HCT116 (cell line): ENCODE data around the gene RNF128.

ENCODE experiments used
- CTCF ChIP-seq, 3 experiments: fragments of 200-600 bp in 1 of 3; sonication (generic) in 1 of 3; IDR thresholded peaks in 2 of 3; conservative IDR thresholded peaks in 1 of 3; 2 replicates each; pipeline ENCODE4 v1.5.1; 2012 to 2017; ENCODE audit warnings: low read depth in 2 of 3, low read length in 2 of 3, antibody characterized with exemption in 1 of 3, borderline replicate concordance in 1 of 3, control low read depth in 1 of 3, mild to moderate bottlenecking in 1 of 3, mixed read lengths in 1 of 3, mixed run types in 1 of 3, moderate library complexity in 1 of 3; ENCODE audit not compliant: insufficient read depth in 1 of 3
- EZH2 ChIP-seq: fragments of 200-600 bp; sonication (generic); IDR thresholded peaks from 2 replicates; pipeline ENCODE4 v1.6.1; 2017; ENCODE audit warnings: antibody characterized with exemption, mixed run types
- EZH2phosphoT487 ChIP-seq: fragments of 200-600 bp; IDR thresholded peaks from 2 replicates; pipeline ENCODE4 v1.6.1; 2018; ENCODE audit warnings: antibody characterized with exemption, borderline replicate concordance
- JUND ChIP-seq: IDR thresholded peaks from 2 replicates; pipeline ENCODE4 v1.6.1; 2012
- MAX ChIP-seq: IDR thresholded peaks from 2 replicates; pipeline ENCODE4 v1.6.1; 2012
- POLR2A ChIP-seq: IDR thresholded peaks from 2 replicates; pipeline ENCODE4 v1.7.0; 2011; ENCODE audit warnings: borderline replicate concordance; ENCODE audit not compliant: insufficient read depth, insufficient read length; ENCODE audit errors: extremely low read depth
- POLR2AphosphoS5 ChIP-seq: IDR thresholded peaks from 2 replicates; pipeline ENCODE4 v1.6.1; 2011; ENCODE audit warnings: mild to moderate bottlenecking, low read depth, low read length, moderate library complexity
- RAD21 ChIP-seq: IDR thresholded peaks from 2 replicates; pipeline ENCODE4 v1.6.1; 2012; ENCODE audit warnings: low read depth, mild to moderate bottlenecking
- REST ChIP-seq: IDR thresholded peaks from 2 replicates; pipeline ENCODE4 v1.6.1; 2012; ENCODE audit warnings: low read depth
- SIN3A ChIP-seq: IDR thresholded peaks from 2 replicates; pipeline ENCODE4 v1.6.1; 2012; ENCODE audit warnings: low read depth
- SP1 ChIP-seq: IDR thresholded peaks from 2 replicates; pipeline ENCODE4 v1.6.1; 2012; ENCODE audit warnings: low read depth
- YY1 ChIP-seq: IDR thresholded peaks from 2 replicates; pipeline ENCODE4 v1.6.1; 2011; ENCODE audit warnings: low read length, low read depth, moderate library complexity, mild to moderate bottlenecking; ENCODE audit not compliant: insufficient replicate concordance; ENCODE audit errors: extremely low read depth
- ZFX ChIP-seq: fragments of 450-650 bp; IDR thresholded peaks from 2 replicates; pipeline ENCODE4 v1.6.1; 2017

GRCh38 chrX:106740193-106740780 lies 13.8 kb downstream of the RNF128 start:
- TF ChIP-seq SP1 (no peak), CTCF (IDR thresholded peaks at IDR 0.05 in 2 of 3, conservative IDR thresholded peaks at IDR 0.05 in 1 of 3; ENCODE audit: borderline replicate concordance in 1 of 3, insufficient read depth in 1 of 3, low read depth in 2 of 3, low read length in 2 of 3) (no peak), REST (no peak), POLR2AphosphoS5 (no peak), EZH2 (no peak), EZH2phosphoT487 (no peak), YY1 (no peak), MAX (no peak), RAD21 (no peak), POLR2A (no peak), SIN3A (no peak), ZFX (no peak), JUND (no peak)
